Left ventricle myocardium superior (tissue), 1 donor: ENCODE data around the gene DPH1. TPM values are rescaled to one million over a fixed set of nuclear protein-coding genes. Genes with fewer than 3 reads are reported as not detected.
"Not testable (repeated sequence)": the region's sequence is repeated elsewhere in the genome, so short reads cannot be mapped to it uniquely, and the experiment has no call there.

Experiments
- ATAC-seq: fragments of 200-7000 bp; cut with Tn5 transposase; one replicate; pipeline ENCODE4 v1.9.1; 2020; ENCODE audit warnings: mild to moderate bottlenecking, moderate library complexity
- DNase-seq: peaks from one replicate; pipeline ENCODE4 v3.0.0-alpha.2; 2020
- intact Hi-C: fragments of 100-400 bp; cut with micrococcal nuclease; formaldehyde crosslinking; loops from one replicate; pipeline ENCODE4 v1.11.0; 2022
- long read RNA-seq: library from polyadenylated mRNA; unstranded; transcript quantifications from one replicate; pipeline ENCODE4 v2.0.0, GENCODE V29; 2021
- total RNA-seq: library from RNA; stranded (reverse); fragmentation: NEBNext Ultra II Directional; extraction: Animal tissue kit (Norgen Biotek cat#: 25700); gene quantifications from one replicate; pipeline ENCODE4 v1.2.1, GENCODE V29; 2021
- donor health status: DM: no; HTN: yes; CAD: no; lungs with severe emphysema.

Gene DPH1
- 28.9 TPM for total RNA-seq
- long read RNA-seq, transcript DPH1-201 (13 exons, 2,221 nt) = major isoform, 6 of 25 reads
- long read RNA-seq, partial matches to known transcripts = 8 of 25 reads
- long read RNA-seq, other reads (novel, unspliced or antisense) = 5 of 25 reads

DNA sequence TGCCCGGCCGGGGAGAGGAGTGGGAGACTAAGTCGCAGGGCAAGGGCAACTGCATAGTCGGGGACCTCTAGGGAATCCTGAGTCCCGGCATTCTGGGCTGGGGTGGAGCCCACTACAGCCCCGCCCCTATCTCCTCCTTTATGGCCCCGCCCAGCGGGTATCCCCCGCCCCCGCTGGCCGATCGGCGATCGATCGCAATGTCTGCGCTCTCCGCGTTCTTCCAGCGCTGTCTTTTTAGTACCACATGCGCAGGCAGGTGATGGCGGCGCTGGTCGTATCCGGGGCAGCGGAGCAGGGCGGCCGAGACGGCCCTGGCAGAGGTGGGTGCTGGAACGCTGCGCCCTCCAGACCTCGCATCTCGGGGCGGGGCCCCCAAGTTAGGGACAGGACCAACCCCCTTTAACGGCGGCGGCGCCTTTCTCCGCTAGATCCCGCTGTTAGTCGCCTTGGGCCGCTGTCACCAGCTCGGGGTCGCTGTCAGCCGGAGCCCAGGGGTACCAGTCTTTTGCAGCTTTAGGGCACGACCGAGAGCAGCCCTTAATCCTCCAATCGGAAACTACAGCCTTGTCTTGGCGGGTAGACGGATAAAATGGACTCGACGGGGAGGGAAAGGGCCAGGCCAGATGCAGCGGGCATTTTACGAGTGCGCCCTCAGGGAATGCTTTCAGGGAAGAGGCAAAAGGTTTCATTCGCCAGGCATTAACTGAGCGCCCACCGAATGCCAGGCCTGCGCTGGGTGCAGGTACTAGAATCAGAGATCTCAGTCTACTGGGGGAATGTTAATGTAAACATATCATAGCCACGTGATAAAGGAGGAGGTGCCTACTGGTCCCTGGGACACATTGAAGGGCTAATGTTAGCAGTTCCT lies at the start of gene DPH1:
TSS of gene DPH1 (plus strand) at position 243 of the 868 bp plus-strand sequence. CDS start at position 260, 17 bp downstream.
- DNase-seq (peak; percentile 93), ATAC-seq (peak; percentile 84)
- intact Hi-C loops = no loop called here

DNA sequence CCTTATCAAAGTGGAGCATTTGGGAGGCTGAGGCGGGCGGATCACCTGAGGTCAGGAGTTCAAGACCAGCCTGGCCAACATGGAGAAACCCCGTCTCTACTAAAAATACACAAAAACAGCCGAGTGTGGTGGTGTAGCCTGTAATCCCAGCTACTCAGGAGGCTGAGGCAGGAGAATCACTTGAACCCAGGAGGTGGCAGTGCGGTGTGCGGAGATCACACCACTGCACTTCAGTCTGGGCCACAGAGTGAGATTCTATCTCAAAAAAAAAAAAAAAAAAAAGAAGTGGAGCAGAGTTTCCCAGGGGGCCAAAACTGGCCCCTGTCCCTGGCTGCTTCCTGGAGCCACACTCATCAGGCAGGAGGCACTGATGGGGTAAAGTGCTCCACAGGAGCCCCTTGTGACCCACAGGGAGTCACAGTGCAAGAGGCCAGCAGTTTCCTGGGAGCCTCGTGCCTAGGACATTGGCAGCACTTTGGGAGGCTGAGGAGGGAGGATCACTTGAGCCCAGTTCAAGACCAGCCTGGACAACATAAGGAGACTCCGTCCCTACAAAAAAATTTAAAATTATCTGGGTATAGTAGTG lies 49.2 kb upstream of the DPH1 start:
- intact Hi-C loops = no loop called here
- no peak for DNase-seq
- no peak for ATAC-seq

DNA sequence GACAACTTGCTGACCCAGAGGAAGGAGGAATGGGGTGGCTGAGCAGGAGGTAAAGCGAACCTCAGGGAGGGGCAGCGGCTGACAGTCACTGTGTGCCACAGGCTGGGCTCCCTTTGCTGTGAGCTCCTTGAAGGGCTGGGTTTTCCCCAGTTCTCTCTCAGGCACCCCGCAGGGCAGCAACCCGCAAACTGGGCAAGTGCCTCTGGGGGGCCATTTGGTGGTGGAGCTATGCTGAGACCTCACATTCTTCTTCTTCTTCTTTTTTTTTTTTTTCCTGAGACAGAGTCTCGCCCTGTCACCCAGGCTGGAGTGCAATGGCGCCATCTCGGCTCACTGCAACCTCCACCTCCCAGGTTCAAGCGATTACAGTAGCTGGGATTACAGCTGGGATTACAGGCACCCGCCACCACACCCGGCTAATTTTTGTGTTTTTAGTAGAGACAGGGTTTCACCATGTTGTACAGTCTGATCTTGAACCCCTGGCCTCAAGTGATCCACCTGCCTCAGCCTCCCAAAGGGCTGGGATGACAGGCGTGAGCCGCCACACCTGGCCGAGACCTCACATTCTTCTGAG lies 47.1 kb upstream of the DPH1 start:
- intact Hi-C loops, DNase-seq, ATAC-seq: not testable (repeated sequence)

DNA sequence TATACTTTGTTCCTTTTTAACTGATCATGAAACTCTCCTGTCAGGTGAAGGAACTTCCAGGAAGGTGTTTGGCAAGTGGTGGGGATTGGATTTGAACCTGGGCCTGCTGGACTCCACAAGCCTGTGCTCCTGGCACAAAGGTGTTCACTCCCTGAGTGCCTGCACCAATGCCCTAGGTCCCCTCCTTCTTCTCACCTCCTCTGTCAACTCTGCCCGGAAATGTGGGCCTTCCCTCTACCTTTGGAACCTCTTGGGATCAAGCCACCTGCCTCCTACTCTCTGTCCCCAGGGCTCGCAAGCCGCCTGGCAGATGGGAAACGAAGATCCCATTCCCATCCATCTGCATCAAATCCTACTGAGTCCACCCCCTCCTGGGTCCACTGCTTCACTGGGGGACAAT lies 44.9 kb upstream of the DPH1 start:
- intact Hi-C loops = no loop called here
- DNase-seq (no peak), ATAC-seq (no peak)

GRCh38 chr17:1985686-1986085 lies 44.3 kb upstream of the DPH1 start:
- ATAC-seq (no peak), DNase-seq (no peak)
- intact Hi-C loops = no loop called here

GRCh38 chr17:1986783-1987451 lies 43.0 kb upstream of the DPH1 start:
- peak; percentile 16 for ATAC-seq
- DNase-seq = no peak
- intact Hi-C loops = no loop called here

DNA sequence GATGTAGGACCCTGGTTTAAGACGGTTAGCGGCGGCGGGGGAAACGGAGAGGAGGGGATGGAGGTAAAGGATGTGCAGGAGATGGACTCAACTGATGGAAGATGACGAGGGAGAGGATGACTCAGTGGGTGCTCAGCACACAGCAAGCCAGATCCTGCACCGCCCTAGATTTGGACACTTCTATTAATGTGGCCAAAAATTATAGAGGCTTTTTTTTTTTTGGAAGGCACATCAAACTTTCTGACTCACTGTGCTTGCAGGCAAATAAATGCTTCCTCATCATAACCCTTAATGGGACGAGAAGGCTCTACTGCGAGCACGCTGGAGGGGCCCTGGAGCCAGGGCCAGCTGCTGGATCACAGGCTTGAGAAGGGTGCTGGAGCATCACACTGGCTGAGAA lies 40.8 kb upstream of the DPH1 start:
- DNase-seq = peak; percentile 31
- intact Hi-C loops = no loop called here

DNA sequence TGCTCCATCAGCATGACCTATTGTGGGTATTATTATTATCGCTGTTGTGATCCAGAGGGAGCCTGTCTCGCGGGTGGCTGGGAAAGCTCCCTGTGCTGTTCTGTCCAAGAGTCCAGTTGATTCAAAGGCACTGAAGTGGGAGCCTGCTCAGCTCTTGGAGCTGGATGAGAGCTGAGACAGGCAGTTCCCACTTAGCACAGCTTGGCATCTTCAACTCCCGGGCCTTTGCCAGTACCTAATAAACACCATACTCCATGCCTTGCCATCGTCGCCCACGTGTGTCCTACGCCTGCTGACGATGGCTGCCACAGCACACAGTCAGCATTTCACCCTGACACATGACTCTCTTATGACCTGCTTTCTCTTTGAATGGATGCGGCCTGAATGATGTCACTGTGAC lies 37.4 kb upstream of the DPH1 start:
- DNase-seq (peak; percentile 44), ATAC-seq (peak; percentile 87)
- intact Hi-C loops = no loop called here

More for the DNA sequence above, 40.8 kb upstream of the DPH1 start:
- ATAC-seq = peak; percentile 37

DNA sequence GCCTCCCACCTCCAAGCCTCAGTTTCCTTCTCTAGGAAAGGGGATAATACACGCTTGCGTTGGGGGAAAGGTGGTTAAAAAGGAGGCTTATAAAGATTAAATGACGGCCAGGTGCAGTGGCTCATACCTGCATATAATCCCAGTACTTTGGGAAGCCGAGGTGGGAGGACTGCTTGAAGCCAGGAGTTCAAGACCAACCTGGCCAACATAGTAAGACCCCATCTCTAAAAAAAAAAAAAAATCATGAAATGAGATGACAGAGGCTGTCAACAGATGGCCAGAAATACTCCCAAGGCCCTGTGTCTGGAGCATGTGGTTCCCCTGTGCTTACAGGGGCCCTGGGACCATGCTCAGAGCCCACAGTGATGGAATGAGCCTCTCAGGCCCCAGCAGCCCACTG lies 35.2 kb upstream of the DPH1 start:
- intact Hi-C loops = no loop called here
- no peak for DNase-seq
- no peak for ATAC-seq

- intact Hi-C loops = no loop called here
- no peak for ATAC-seq
- DNase-seq = no peak
These were observed 34.5 kb upstream of the DPH1 start for GRCh38 chr17:1995321-1995892.

DNA sequence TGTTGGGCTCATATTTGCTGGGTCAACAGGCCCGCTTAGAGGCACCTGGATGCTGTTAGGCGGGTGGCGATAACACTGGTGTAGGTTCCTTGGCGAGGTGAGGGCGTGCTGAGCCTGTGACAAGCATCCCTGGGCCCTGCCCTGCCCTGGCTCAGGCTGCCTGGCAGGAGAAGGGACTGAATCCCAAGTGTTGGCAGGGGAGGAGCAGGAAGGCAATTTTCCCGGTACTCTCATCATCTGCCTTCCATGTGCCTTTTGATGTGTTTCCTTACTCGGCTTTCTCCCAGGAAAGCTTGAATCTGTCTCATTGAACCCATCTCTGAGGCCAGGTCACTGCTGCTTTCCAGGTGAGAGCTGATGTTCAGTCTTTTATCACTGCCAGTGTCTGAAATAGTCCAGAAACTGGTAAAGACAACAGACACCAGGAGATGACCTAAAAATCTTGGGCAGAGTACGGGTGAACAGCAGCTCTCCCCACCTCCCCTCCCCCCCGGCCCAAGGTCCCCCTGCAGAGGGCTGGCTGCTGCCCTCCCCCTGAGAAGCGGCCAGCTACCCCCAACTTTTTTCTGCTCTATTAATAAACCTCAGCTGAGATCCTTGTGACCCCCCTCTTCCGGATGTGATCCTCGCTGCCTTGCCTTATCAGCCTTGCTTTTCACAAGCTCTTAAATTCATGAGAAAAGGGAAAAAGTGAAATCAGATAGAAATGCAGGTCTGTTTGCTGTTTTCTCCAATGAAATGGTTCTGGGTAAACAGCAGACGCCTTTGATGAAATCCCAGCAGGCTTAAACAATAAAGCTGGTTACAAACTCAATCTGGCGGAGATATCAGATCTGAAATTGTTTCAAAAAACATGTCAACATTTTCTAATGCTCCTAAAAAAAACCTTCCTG lies 33.8 kb upstream of the DPH1 start:
- ATAC-seq = no peak
- intact Hi-C loops = no loop called here
- no peak for DNase-seq

GRCh38 chr17:1996800-1997288 lies 33.1 kb upstream of the DPH1 start:
- intact Hi-C loops = no loop called here
- ATAC-seq (no peak), DNase-seq (peak; percentile 44)

- intact Hi-C loops = no loop called here
- DNase-seq (no peak), ATAC-seq (no peak)
These were observed 32.5 kb upstream of the DPH1 start for GRCh38 chr17:1997289-1997926.

- no peak for DNase-seq
- intact Hi-C loops = no loop called here
- ATAC-seq = no peak
These were observed 31.8 kb upstream of the DPH1 start for GRCh38 chr17:1997927-1998742.

DNA sequence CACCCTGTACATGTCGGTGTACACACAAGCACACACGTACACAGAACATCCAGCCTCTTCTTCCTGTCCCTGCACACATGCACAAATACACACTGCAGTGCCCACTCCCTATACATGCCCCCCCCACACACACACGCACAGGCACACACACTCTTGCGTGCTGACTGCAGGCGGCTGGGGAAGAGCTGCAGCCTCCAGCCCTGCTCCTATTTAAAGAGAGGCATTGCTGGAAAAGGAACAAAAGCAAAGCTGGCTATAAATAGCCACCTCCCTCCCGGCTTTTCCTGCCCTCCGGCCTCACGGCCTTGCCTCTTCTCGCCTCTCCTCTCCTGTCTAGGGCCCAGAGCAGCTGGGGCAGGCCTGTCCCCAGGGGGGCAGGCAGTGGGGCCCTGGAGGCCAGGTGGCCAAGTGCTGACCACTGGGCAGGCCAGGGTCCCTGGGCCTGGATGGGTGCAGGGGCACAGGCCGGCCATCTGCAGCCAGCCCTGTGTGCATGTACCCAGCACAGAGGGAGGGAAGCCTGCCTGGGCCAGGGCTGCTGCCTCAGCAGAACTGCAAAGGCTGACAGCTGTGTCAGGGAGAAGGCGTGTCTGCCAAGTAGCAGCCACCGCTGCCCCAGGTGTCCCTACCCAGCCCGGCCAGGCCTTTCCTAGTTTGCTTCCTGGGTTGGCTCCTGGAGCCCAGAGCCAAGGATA lies 30.2 kb upstream of the DPH1 start:
- peak; percentile 73 for DNase-seq
- peak; percentile 90 for ATAC-seq
- intact Hi-C loops = no loop called here

- ATAC-seq (no peak), DNase-seq (no peak)
- intact Hi-C loops = no loop called here
These were observed 27.1 kb upstream of the DPH1 start for GRCh38 chr17:2002767-2003329.
